ENCODE measurements around the gene PPP1CA.
A peak's percentile ranks its signal among the peaks of the same experiment; 100 is the strongest.

Gene PPP1CA

DNA sequence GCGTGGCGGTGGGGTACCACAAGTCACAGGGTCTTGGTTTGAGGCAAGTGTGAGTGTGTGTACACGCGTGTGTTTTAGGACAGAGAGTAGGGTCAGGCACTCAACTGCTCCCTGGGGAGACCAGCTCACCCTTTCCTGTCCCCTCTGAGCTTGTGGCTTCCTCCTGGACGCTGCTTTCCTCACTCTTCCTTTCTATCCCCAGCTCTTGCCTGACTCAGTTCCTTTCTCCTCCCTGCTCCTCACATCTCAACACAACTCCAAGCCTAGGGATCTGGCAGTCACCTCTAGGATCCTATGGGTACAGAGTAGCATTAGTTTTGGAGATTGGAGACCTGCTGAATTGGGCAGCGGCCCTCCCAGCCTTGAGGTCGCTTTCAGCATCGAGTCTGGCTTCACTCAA lies 32.4 kb downstream of the PPP1CA start:
- no peak for DNase-seq

DNA sequence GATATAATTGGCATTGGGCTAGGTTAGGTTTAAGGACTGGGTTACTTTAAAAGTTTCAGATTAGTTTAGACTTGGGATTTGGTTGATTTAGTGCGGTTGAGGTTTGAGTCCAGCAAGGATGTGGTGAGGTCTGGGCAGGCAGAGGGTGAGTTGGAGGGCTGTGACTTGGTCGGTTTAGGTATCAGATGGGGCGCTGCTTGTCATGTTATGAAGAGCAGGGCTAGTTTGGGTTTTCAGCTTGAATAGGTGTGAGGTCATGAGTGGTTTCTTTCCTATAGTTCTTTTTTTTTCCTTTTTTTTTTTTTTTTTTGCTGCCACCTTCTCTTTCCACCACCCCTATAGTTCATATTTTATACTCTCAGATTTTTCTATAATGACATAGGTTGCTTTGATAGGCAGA lies 33.0 kb downstream of the PPP1CA start:
- DNase-seq: no peak

DNA sequence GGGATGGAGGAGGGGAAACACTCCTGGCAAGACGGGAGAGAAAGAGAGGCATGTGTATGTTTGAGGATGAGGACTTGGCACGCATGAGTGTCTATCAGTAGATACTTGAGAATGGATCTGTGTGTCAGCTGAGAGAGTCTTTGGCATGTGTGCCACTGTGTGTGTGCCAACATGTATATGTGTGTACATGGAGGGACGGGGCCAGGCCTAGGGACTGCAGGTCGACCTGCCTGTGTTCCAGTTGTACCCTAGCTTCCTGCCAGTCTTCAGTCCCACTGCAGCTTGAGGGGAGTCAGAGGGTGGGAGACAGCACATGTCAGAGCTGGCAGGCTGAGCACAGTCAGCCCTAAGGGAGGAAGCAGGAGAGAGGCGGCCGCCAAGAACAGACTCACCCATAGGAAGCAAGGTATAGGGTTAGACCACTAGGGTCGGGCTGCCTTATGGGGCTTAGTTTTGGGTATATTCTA lies 33.9 kb downstream of the PPP1CA start:
- no peak for DNase-seq

DNA sequence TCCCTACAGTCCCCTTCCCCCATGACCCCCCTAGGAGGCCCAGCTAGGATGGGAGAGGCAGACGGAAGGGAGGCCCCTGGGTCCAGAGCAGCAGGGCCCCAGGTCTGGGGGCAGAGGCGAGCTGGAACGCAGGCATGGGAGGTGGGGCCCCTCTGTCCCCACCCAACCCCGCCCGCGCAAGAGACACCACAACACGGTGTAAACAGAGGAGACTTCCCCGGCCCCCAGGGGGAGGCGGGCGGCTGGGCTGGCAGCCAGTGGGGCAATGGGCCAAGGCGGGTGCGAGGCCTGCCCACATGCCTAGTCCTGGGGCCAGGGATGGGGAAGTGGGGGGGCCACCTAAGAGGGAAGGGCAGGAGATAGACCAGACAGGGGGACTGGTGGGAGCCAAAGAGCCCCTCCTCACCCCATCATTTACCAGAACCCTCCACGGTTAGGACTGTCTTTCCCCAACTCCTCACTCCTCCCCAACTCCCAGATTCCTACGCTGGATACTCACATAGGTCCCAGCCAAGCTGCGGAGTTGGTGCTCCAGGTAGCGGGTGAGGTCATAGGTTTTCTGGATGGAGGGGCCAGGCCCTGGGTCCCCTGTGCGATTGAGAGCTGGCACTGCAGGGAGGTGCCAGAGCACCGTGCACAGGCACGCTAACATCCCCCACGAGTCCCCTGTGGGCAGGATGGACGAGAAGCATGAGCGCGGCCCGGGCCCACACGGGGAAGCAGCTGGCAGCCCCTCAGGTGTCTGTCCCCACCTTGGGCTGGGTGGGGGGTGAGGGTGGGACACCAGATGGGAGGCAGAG lies 34.5 kb downstream of the PPP1CA start:
- DNase-seq: peak in 3 of 4 experiments; percentile 38 to 53 (median 43)

DNA sequence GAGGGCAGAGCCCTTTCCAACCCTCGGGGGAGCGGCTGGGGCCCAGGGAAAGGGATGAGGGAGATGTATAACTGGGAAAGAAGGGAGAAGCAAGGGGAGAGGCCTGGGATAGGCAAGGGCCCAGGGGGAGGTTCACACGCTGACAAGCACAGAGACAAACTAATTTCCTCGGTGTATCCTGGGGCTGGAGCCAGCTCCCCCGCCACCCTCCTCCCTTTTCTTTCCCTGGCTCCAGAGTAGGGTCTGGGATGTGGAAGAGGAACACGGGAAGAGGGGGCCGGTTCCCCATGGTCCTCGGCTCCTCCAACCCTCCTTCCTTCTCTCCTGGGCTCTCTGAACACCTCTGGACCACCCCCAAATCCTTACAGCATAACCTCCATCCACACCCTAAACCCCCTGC lies 35.1 kb downstream of the PPP1CA start:
- DNase-seq: no peak

DNA sequence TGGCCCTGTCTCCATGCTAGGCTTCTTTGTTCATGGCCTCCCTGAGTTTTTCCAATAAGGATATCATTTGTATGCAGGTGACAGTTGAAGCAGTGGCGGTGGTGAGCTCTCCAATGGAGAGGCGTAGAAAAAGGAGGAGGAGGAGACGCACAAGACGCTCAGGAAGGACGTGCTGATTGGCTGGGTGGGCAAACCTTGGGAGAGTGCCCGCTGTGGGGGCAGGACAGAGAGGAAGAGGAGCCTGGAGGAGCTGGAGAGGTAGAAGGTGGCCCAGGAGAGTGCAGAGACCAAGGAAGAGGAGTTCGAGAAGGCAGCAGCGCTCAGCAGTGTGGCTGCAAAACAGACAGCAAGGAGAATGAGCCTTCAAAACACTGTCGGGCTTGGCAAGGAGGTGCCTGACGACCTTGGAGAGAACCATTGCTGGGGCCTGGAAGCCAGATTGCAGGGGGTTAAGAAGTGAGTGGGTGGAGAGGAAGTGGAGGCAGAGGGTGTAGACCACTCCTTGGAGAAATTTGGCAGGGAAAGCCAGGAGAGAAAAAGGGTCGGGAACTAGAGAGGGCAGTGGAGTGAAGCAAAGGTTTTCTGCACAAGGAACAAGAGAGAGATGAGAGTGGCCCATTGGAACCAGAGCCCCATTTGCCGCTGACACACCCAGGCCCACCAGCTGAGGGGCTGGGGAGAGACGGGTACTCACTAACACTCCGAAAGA lies 35.8 kb downstream of the PPP1CA start:
- no peak for DNase-seq

DNA sequence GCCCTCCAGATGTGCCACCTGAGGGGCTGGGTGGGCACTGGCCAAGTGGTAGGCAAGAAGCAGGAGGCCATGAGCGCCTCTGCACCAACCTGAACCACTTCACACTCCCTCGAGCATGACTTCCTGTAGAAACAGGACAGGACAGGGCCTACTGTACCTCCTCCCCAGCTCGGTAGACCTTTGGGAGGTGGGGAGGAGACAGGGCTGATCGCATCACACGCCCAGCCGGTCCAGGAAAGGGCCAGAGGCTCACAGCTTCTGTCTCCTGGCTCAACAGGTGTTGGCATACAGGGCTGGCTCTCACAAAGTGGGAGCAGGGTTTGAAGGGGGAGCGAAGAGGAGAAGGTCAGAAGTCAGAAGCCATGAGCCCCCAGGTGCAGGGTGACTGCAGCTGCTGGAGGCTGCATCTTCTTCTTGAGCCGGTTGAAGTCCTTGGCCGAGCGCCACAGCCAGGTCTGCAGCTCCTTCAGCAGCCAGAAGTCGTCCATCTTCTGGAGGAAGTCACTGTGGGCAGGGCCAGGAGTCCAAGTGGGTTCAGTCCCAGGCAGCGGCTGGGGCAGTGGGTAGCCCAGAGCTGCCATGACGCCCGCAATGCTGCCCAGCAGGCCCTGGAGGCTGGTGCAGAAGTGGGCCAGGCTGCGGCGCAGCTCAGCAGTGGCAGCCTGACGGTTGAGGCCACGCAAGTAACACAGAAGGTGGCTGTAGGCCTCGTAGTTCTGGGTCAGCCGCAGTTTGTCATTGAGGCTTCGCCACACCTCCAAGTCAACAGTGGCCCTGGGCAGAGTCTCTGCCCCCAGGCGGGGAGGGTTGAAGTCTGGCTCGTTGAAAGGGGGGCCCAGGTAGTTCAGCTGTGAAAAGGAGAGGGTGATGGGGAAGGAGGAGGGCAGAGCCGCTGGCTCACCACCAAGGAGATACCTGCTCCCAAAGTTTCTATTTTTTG lies 36.6 kb downstream of the PPP1CA start:
- no peak for DNase-seq

DNA sequence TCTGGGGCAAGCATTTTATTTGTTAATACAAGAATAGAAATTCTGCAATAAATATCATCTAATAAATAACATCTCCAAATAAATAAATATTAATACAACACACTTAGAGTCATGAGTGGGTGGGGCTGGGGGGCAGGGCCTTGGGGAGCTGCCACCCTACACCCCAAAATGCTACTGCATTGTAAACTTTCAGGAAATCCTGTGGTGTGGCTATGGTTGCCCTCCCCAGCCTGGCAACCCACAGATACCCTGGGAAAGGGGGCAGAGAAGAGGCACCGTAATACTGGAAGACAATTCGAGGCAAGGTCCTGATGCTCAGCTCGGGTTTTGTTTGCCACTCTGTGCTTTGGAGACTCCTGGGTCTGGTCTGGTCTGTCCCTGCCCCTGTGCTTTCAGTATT lies 37.5 kb downstream of the PPP1CA start:
- DNase-seq: no peak

DNA sequence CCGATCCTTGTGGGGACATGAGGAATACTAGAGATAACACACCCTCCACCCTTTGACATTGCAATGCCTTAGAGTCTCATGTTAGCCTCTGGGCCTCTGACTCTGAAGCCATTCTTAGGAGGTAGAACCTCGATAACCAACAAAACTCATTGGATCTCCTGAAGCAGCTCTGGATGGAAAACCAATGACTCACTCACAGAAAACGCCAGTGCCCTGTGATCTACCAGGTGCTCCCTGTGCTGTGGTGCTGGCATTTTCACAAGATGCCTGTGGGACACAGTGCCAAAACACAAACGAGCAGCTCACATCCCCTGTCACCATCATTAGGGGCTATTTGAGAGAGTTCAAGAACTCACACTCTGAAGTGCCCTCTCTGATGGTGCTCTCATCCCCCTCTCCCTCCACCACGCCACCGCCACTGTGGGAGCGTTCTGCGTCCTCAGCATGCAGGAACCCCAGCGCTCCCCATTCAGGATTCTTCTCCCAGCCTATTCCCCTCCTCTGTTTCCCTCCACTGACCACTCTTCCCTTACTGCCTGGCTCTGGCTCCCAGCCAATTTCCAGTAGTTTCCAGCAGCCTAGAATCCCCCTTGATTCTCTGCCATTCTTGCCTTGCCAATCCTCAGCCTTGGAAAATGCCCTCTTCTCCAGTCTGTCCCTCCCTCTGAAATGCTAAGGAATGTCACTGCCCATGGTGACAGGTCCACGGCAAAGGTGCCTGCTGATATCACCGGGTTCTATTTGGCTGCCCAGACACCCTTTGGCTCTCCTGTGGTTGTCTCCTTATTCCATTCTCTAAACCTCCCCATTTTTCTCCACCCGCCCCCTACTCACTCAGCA lies 43.6 kb downstream of the PPP1CA start:
- no peak for DNase-seq

DNA sequence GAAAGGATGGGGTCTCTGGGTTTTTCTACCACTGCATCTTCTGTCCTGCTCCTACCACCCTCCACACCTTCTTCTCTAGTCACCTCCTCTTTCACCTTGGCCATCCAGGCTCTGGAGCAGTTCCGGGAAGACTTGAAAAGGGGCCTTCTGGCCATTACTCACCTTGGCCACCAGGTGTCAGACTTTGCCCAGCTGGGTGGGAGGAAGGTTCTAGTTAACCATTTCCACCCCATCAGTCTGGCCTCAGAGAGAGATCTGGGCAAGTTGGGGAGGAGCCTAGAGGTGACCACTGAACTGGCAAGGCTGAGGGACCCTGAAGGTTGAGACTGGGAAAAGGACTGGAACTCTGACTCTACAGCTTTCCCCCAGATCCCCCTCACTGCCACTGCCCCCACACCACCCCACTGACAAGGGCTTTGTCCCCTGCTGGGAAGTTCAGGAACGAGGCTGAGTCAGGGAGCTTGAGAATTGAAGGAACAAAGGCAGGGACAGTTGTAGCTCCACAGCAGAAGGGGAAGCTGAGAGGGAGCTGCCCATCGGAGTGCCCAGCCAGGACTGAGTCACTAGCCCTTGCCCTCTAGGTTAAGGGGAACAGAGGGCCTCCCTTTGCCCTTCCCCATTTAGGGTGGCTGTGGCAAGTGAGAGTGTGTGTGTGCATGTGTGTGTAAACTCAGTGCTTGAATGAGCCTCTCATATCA lies 44.6 kb downstream of the PPP1CA start:
- peak; percentile 94 to 98 (median 95) for DNase-seq

DNA sequence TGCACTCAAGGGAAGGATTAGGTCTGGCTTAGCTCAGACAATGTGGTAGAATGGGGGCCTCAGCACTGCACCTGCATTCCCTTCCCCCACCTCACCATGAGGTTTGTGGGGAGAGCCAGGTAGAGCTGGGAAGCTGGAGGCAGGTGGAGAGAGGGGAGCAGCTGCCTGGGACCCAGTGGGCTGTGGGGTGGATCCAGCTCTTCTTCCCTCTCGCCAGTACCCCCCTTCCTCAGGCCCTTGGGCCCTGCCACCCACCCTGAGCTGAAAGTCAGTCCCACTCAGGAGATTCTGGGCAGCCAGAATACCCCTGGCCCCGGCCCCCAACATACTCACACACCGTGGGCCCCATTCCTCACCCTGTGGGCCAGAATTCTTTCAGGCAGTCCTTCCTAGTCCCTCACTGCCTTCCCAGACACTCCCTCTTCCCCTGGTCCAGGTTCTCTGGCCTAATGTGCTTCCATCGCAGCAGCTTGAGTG lies 45.2 kb downstream of the PPP1CA start:
- no peak for DNase-seq

DNA sequence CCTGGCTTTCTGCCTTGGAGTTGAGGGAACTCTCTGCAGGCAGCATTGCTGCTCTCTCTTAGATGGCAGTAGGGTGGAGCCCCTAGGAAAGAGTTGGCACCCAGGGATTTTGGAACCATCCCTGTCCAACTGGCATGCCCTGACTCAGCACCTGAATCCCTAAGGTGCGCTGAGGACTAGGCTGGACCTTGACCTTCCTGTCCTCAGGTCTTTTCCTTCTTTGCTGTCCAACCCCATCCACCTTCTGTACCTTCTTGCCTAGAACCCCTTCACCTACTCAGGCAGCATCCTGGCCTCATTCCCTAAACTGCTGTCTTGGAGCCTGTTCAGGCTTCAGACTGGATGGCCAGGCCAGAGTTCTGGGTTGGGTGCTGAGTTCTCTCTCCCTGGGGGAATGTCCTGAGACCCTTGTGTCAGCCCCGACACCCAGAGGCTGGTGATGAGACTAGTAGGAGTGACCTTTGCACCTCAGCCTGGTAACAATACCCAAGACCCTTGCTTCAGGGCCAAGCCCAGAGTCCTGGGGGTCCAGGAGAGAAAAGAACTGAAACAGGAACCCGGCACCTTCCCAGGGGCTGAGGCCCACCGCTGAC lies 45.8 kb downstream of the PPP1CA start:
- no peak for DNase-seq

DNA sequence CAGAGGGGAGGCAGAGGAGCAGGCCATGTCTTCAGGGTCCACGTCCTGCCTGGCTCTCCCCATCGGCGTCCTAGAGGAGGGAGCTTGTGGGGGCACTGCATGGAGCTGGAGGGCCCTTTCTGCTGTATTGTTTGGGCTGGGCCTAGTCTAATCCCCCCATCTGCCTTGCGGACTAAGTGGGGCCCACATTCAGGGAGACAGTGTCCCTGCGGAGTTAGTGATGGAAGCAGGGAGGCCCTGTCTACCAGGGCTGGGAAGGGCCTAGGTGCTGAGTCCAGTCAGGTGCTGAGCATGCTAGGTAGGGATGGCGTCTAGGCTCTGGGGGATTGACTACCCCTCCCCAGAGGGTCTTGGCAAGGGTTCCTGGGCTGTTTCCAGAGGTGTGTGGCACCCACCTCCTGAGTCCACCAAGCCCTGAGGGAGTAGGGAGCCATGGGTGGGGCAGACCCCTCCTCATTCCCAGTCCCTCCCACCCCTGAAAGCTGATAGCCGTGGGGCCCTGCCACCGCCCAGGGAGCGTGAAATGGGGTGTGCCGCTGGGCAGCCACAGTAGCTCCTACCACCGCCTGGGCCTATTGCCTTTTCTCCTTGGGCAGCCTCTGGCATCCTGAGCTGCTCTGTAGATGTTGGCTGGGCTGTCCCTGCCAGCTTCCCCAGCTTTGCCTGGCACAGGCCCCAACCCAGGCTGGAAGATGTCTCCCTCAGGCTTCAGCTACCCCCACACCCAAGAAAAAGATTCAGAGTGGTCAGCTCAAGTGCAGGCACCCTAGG lies 46.5 kb downstream of the PPP1CA start:
- DNase-seq: no peak

DNA sequence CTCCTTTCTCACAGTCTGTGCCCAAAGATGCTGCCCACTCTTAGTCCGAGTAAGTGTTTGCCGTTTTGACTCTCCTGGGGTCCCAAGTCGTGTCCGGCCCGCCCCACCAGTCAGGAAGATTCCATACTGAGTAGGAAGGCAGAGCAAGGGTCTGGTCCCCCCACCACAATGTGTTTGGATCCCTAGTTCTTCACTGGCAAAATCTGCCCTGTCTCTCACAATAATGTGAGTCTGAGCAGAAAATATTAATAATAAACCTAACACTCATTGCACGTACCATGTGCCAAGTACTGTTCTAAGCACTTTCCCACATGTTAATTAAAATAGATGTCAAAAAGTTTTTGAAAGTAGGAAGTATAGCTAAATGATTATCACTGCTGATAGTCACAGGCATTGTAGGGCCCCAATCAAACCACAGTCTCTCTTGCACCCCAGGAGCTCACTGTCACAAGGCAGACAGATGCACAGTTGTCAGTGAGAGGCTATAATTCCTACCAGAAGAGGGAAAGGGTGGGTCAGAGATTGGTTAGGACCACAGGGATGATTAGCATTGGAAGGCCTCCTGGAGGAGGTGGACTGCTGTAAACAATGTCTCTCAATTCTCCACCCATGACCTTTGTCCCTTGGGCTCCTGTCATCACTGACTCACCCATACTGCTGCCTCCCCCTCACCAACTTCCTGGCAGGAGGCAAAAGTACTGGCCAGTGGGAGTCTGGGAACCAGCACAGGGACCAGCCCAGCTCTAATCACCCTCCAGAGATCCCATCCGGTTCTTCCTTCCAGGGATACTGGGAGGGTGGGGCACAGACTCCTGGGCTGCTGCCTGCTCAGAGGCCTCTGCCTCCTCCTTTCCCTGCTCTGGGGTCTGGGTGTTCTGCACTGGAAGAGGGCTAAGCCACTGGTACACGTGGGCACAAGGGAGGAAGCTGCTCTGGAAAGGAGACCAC lies 47.3 kb downstream of the PPP1CA start:
- peak; percentile 73 to 89 (median 86) for DNase-seq

DNA sequence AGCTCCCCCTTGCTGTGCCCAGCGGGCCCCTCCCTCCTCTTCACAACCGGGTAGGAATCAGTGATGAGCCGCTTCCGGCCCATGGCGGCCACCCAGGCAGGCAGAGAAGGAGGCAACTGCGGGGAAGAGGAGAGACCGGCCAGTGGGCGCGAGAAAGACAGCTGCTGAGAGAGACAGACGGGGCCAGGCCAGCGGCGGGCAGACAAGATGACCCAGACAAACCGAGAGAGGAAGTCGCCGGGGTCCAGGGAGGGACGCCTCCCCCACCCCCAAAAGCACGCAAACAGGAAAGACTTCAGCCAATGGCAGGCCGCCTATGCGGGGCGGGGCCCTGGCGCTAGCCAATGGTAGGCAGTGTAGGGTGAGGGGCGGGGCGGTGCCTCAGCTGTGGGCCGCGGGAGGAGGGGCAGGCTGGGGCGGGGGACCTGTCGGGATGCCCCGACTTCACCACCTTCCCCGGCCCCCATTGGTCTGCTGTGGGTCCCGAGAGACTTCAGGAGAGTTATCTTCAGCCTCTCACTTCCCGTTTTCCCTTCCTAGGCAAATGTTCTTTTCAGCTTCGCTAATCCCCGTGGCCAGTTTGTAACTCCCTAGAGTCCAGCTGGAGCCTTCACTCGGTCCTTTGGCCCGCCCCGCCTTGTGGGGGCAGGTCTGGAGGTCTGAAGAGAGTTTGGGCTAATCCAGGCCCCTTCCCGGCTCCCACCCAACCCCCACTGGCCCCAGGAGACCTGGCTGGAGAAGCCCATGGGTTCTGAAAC lies 48.2 kb downstream of the PPP1CA start, which contains the start of gene POLD4:
Gene POLD4 (minus strand): TSS at position 230 of the 758 bp plus-strand sequence. CDS start 147 bp downstream, at position 83.
- peak; percentile 97 to 99 (median 98) for DNase-seq

DNA sequence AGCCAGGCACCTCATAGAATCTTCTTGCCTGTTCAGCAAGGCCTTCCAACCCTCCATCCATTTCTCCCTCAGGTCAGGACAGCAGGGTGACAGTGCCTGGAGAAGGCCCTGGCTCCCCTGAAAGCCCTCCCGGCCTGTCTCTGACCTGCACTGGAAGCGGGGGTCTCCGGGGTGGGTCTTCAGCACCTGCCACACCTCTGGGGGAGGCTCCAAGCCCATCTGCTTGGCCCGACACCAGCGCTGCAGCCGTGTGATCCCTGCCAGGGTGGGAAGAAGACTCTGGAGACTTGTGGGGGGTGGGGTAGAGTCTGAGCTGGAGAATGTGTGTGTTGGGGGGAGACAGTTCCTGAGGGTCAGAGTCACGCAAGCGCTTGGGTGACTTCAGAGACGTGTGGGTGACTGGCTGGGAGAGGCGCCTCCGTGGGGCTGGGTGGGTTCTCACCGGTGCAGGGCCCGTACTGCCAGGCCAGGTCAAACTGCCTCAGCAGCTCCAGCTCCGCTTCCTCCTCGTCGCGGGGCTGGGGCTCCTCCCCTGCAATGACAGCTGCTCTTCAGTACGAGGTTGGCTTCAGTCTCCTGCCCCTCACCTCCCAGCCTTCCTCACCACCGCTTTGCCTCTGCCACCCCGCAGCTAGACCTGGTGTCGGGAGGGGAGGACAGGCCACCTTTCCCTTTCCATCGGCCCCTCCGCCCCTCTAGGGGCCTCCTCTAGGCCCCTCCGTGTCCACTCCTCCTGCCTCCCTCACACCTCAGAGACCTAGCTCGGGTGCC lies 48.9 kb downstream of the PPP1CA start:
- peak; percentile 54 to 82 (median 76) for DNase-seq
